GM03348 (cell line): ENCODE measurements around the gene FAM13B.
A peak's percentile ranks its signal among the peaks of the same experiment; 100 is the strongest.
"Not testable (repeated sequence)": the region's sequence is repeated elsewhere in the genome, so short reads cannot be mapped to it uniquely, and the experiment has no call there.

ENCODE experiments used
- DNase-seq: peaks from one replicate; pipeline ENCODE4 v3.0.0; 2012; ENCODE audit warnings: low spot score

Gene FAM13B

DNA sequence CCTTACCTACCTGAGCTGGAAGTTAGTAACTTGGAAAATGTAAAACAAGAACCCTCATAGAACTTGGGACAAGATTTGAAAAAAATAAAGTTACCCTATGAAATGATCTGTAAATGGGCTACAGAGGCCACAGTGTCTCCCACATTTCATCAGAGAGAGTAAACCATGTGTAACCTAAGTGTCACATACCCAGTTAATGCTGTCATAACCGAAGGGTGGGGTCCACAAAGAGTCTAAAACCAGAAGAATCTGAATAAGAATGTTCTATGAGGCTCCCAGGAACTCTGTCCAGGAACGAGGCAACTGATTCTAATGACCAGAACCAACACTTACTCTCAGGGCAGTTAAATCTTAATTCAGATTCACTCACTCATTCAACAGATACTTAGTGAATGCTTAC lies 1.0 kb upstream of the FAM13B start:
- DNase-seq: peak; percentile 72

DNA sequence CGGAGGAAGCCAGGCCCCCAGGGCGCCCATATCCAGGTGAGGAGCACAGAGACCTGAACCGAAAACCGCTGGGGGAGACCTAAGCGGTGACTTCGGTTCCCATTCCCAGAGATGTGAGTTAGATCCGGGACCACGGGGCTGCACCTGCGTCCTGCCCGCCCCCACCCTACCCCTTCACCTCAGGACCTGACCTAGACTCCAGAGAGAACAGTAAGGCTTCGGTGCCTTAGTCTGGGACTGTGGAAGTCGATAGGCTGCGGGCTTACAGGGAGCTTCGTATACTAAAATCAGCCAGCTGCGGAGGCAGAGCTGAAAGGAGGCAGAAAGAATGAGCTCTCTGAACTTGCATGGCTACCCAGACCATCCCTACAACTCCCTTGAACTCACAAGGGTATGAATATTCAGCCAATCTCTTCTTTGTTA lies 518 bp upstream of the FAM13B start:
- no peak for DNase-seq

DNA sequence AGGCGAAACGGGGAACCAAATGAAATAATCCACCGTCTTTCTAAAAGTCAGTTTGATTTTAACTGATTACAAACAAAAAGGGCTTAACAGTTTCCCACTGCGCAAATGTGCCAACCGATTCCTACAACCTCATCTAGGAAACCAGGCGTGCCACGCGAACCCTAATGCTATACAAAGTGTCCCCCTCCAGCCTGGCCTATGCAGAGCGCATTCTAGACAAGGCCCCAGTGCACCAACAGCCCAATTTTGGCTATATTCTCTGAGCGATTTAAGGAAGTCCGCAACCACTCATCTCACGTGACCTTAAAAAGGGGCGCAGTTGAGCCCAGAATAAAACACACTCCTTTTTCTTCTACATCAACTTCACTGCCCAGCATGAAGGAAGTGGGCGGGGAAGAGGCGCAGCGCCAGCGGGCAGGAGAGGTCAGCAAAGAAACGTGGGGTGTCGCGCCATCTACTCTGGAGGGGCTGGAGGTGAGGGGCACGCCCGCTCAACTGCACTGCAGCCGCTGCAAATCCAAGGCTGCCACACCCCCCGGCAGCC lies 779 bp downstream of the FAM13B start:
- DNase-seq: no peak

DNA sequence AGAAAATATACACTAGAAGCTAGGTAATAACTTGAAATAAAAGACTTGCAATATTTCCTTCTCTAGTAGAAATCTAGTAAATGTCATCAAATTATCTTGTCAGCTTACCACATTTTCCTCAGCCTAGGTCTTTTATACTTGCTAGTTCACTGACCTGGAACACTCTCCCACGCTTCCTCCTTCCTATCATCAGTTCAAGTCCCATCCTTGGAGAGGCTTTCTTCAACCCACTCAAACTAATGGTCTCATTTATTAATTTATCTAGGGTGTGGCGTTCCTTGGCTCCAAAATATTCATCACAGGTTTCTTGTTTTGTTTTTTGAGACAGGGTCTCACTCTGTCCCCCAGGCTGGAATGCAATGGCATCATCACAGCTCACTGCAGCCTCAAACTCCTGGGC lies 2.9 kb downstream of the FAM13B start:
- DNase-seq: no peak

DNA sequence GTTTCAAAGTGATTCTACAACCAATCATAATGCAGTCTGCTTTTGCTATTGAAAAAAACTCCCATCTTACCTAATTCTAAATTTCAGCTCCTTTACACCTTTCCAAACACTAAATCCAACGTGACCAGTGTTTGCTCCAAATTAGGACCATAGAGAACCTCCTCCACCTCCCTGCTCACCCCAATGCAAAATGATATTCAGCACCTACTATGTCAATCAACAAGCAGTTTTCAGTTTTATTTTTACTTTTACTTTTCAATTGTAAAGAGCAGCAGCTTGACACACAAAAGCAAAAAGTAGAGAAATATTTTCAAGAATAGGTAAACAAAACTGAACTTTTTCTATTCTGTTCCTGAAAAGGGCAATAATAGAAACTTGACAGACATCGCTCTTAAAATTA lies 3.4 kb downstream of the FAM13B start:
- DNase-seq: no peak

DNA sequence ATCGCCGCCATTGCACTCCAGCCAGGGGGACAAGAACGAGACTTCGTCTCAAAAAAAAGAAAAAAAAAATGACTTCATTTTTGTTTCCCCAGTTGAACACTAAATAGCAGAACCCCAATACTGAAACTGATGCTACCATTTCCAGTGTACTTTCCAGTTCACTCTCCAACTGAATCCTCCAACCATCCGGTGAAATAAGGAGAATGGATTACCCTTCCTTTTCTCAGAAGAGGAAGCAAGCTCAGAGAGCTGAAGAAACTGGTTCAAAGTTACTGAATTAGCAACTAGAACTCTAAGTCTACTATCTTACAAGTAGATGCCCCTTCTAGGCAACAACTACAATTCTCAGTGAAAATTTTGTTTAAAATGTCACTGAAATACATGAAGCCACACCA lies 3.9 kb downstream of the FAM13B start:
- no peak for DNase-seq

DNA sequence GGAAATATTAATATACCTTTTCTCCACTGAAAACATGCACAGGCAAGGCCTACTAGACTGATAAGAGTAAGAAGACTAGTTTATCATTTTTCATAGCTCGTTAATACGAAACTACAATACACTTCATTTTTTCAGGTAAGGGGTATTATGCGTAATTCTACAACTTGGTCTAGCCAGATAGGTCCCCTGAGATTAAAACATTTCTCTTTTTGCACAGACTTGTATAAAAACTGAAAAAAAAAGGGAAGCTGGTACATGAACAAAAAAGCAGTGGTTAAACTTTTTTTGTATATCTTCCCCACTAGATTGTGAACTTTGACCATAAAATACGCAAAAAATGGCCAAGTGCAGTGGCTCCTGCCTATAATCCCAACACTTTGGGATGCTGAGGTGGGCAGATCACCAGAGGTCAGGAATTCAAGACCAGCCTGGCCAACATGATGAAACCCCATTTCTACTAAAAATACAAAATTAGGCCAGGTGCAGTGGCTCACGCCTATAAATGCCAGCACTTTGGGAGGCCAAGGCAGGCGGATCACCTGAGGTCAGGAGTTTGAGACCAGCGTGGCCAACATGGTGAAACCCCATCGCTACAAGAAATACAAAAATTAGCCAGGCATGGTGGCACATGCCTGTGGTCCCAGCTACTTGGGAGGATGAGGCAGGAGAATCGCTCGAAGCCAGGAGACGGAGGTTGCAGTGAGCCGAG lies 4.5 kb downstream of the FAM13B start:
- not testable (repeated sequence) for DNase-seq

DNA sequence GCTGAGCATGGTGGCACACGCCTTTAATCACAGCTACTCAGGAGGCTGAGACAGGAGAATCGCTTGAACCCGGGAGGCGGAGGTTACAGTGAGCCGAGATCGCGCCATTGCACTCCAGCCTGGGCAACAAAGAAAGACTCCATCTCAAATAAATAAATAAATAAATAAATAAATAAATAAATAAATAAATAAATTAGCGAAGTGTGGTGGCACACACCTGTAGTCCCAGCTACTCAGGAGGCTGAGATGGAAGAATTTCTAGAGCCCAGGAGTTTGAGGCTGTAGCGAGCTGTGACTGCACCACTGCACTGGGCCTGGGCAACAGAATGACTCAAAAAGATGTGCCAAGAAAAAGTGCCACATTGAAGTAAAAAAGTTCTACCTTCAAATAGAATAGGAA lies 6.1 kb downstream of the FAM13B start:
- not testable (repeated sequence) for DNase-seq

DNA sequence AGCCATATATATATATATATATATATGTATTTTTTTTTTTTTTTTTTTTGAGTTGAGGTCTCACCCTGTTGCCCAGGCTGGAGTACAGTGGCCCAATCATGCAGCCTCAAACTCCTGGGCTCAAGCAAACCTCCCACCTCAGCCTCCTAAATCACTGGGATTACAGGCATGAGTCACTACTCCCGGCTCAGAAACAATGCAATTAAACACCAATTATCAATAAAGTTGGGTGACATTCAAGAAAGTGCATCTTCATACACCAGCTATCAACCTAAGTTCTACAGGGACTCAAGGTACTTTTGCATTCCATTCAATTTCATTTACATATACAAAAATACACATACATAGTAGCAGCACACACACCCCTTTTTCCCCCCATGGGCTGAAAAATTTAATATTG lies 7.6 kb downstream of the FAM13B start:
- no peak for DNase-seq

DNA sequence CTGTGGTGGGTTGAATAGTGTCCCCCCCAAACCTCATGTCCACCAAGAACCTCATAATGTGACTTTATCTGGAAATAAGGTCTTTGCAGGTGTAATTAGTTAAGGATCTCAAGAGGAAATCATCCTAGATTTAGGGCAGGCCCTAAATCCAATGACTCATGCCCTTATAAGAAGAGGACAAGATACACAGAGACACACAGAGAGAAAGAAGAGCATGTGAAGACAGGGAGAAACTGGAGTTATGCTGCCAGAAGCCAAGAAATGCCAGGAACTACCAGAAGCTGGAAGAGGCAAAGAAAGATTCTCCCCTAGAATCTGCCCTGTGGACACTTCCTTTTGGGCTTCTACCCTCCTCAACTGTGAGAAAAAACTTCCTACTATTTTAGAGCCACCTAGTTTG lies 8.8 kb downstream of the FAM13B start:
- peak; percentile 8 for DNase-seq

DNA sequence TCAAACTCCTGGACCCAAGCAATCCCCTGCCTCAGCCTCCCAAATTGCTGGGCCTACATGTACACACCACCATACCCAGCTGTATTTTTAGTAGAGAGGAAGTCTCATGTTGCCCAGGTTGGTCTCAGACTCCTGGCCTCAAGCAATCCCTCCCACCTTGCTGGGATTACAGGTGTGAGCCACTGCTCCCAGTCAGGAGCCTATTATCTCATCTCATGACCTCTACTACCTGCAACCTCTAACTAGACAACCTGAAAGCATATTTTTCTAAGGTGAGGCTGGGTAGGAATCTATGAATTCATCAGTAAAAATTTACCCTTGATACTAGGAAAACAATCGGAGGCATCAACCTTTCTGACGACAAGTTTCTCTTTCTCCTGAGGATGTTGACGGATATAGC lies 10.0 kb downstream of the FAM13B start:
- no peak for DNase-seq

DNA sequence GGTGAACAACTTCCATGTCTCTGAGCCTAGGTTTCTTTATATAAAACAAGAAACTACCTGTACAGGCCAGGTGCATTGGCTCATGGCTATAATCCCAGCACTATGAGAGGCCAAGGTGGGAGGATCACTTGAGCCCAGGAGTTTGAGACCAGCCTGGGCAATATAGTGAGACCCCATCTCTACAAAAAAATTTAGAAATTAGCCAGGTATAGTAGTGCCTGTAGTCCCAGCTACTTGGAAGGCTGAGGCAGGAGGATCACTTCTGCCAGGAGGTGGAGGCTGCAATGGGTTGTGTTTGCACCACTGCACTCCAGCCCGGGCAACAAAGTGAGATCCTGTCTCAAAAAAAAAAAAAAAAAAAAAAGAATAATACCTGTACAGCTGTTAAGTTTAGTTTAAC lies 11.1 kb downstream of the FAM13B start:
- no peak for DNase-seq

DNA sequence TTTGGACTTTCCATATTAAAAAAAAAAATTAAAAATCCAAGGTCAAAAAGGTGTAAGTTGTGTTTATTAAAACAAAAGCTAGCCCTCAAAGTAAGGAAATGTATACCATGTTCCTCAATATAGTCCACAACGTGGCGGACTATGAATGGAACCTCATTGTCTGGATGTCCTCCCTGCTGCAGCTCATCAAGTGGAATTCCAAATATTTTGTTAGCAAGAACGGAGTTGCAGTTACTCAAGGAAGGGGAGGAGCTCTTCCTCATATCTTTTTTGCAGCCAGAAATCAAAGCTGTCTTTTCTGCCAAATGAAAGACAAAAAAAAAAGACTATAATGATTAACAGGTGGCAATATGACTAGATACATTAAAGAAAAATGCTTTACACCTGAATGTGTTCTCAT lies 14.0 kb downstream of the FAM13B start:
- DNase-seq: peak; percentile 17

DNA sequence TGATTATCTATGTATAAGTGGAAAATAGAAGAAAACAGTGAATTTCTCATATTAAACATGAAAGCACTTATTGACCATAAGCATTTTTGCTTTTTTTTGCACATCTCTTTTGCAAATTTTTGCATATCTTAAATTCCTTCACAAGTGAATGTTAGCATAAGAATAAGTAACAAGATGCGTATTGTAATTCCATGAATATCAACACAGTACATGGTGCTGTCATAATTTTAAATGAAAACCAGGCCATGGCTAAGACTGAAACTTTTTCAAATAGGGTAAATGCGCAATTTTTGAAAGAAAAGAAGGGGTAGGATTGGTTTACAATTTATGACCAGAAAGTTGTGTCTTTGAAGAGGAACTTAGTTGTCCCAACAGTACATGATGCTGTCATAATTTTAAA lies 17.0 kb downstream of the FAM13B start:
- no peak for DNase-seq

DNA sequence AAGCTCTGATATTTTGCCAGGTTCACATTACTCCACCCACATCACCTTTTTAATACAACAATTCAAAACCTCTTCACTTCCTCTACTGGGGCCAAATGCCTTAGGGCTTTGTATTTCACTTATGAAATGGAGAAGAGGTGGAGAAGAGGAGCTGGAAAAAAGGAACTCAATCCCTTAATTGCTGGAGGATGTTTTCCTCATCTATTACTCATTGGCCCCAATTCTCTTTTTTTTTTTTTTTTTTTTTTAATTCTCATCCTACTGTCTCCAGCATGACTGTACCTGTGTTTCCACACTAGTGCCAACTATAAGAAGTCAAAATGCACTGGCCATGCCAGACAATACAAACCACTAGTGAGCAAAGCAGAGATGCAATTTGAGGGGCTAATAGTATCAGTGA lies 20.9 kb downstream of the FAM13B start:
- no peak for DNase-seq

DNA sequence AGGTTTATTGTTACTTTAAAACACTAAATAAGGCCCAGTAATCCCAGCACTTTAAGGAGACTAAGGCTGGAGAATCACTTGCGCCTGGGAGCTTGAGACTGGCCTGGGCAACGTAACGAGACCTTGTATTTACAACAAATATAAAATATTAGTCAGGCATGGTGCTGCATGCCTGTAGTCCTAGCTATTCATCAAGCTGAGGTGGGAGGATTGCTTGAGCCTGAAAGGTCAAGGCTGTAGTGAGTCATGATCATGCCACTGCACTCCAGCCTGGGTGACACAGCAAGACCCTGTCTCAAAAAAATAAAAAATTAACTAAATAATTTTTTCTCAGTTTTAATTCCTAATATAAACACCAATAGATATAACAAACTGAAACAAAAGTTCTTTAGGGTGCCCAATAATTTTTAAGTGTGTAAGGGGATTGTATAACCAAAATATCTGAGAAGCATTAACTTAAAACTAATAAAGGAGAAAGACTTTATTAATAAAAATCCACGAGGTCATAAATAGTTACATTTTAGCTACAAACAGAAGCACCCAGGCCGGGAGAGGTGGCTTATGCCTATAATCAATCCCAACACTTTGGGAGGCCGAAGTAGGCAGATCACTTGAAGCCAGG lies 32.7 kb downstream of the FAM13B start:
- no peak for DNase-seq

DNA sequence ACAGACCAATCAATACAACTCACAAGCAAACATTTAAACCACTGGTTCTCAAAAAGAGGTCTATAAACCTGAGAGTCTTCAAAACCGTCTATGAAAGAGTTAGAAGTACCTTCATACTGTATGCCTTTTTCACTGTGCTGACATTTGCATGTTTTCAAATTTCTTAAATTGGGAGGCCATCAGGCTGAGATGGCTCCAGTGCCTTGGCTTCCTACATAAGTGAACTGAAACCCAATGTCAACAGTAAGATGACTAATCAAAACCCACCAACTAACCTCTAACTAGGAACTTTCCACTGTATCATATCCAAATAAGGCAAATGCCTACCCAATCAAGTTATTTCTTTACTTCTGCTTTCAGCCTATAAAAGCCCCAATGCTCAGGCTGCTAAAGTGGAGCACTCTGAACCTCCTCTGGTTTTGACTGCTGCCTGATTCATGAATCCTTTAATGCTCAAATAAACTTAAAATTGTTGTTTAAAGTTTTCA lies 35.1 kb downstream of the FAM13B start:
- no peak for DNase-seq

DNA sequence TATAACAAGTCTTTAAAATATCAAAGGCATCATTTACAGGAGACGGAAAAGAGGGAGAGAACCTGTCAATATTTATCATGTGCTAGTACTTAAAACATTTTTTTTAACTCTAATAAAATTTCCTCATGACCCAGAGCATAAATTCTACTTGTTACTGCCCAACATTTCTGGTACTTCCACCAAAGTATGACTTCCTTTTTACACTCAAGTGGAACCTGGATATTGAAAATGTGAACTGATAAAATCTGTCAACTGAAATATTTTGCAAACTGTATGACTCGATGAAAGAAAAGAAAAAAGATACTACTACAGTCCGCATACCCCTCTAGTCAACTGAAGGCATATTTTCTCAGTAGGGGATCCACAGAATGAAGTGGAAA lies 37.1 kb downstream of the FAM13B start:
- DNase-seq: no peak

DNA sequence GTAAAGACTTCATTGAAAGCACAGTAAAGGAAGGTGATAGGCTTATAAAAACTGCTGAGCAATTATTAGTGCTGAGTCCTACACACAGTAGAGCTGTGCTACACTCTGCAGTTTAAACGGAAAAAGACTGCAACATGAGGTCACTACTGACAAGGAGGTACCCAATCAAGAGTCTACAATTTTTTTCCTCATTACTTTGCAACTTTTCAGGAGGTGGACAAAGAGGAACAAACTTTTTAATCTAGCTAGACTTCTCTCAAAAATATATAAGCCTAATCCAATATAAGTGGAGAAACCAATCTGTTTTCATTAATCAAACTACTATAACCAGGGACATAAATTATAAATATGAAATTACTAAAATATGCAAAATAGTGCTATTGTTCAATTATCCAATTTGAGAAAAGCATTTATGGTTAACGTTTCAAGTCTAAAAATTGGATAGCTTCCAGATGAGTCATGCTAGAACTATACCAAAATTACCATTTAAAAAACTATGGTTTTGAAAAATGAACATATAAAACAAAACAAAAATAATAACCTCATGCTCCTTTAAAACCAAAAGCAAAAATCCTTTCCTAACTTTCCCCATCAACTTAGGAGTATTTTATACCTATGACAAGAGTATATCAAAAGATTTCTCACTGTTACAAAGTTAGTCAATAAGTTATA lies 37.7 kb downstream of the FAM13B start:
- peak; percentile 12 for DNase-seq

DNA sequence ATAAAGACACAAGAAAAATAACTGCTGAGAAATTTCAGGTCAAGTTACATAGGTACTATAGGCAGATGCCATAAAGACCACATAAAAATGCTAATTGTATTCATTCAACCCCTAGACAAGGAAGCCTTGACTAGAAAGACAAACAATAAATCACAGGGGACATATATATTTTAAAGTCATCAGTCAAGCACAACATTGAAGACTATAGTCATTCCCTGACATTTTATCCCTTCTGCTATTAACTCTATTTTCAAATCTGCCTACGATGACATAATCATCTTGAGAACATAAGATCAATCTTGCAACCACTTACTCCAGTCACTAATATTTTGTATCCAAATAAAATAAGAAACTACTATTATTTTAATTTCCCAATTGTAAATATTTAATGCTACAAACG lies 38.3 kb downstream of the FAM13B start:
- DNase-seq: no peak

DNA sequence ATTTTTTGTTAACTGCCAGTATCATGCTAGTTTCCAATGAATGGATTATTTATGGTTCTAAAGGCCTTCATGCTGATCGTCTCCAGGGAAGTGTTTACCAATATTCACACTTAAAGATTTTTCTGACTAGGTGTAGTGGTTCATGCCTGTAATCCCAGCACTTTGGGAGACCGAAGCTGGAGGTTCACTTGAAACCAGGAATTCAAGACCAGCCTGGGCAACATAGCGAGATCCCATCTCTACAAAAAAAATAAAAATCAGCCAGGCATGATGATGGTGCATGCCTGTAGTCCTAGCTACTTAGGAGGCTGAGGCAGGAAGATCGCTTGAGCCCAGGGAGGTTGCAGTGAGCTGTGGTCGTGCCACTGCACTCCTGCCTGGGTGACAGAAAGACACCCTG lies 43.5 kb downstream of the FAM13B start:
- DNase-seq: no peak

DNA sequence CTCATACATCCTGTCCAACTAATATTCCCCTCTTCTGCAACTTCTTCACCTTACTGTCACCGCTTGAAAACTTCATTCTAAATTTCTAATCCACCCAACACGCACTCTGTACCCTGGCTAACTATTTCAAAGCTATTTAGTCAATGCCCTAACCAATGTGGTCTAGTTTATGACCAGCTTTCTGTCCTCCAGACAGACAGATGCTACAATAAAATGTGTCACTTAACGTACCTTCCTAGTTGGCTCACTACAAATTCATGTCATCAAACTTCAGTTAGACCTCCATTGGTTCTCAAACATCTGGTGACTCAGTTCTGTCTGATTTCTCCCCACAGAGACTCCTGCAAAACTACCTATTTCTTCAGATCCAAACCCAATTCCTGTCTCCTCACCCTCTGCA lies 57.7 kb downstream of the FAM13B start:
- no peak for DNase-seq

DNA sequence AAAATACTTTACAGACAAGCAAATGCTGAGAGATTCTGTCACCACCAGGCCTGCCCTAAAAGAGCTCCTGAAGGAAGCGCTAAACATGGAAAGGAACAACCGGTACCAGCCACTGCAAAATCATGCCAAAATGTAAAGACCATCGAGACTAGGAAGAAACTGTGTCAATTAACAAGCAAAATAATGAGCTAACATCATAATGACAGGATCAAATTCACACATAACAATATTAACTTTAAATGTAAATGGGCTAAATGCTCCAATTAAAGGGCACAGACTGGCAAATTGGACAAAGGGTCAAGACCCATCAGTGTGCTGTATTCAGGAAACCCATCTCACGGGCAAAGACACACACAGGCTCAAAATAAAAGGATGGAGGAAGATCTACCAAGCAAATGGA lies 62.5 kb downstream of the FAM13B start:
- not testable (repeated sequence) for DNase-seq
